Right lobe of liver (tissue), 6 donors: Measurements from ENCODE around the gene IQSEC1. TPM values are rescaled to one million over a fixed set of nuclear protein-coding genes. Genes with fewer than 3 reads are reported as not detected.

Source experiments
- ATAC-seq, 4 donors: fragments of 200-7000 bp; cut with Tn5 transposase; one replicate each; pipeline ENCODE4 v1.9.1; 2020; ENCODE audit warnings: mild to moderate bottlenecking in 4 of 4, moderate library complexity in 4 of 4
- DNase-seq, 3 donors: peaks; one replicate each; pipeline ENCODE4 v3.0.0-alpha.2; 2020
- H3K27ac ChIP-seq, 3 donors: fragments of 200-600 bp; one replicate each; pipeline ENCODE4 v1.8.0; 2022
- H3K27me3 ChIP-seq, 2 donors: fragments of 200-600 bp; one replicate each; pipeline ENCODE4 v1.8.0; 2022
- H3K36me3 ChIP-seq, 4 donors: fragments of 200-600 bp; sonication (generic) in 1 of 4; one replicate each; pipeline versions ENCODE4 v1.5.1 to v1.8.0; 2017 to 2022; ENCODE audit warnings: control low read depth in 1 of 4
- H3K4me1 ChIP-seq, 4 donors: fragments of 200-600 bp; sonication (generic) in 1 of 4; one replicate each; pipeline versions ENCODE4 v1.5.1 to v1.8.0; 2017 to 2022; ENCODE audit warnings: control low read depth in 1 of 4
- H3K4me3 ChIP-seq, 3 donors: fragments of 200-600 bp; one replicate each; pipeline ENCODE4 v1.8.0; 2022
- H3K9me3 ChIP-seq, 4 donors: fragments of 200-600 bp; sonication (generic) in 1 of 4; one replicate each; pipeline versions ENCODE4 v1.5.1 to v1.8.0; 2017 to 2022; ENCODE audit warnings: control low read depth in 1 of 4
- CTCF ChIP-seq, 4 donors: fragments of 200-600 bp in 3 of 4; fragments of 450-650 bp in 1 of 4; IDR thresholded peaks; one replicate each; pipeline versions ENCODE4 v1.5.1 to v1.8.0; 2016 to 2022; ENCODE audit warnings: antibody characterized with exemption in 4 of 4, mild to moderate bottlenecking in 2 of 4
- POLR2A ChIP-seq: fragments of 450-650 bp; IDR thresholded peaks from one replicate; pipeline ENCODE4 v1.6.1; 2017; ENCODE audit warnings: antibody characterized with exemption, mild to moderate bottlenecking
- WGBS: methylation state at CpG from one replicate; pipeline ENCODE4 v1.1.6; 2018; ENCODE audit warnings: low coverage, low lambda C conversion rate; ENCODE audit not compliant: insufficient coverage; ENCODE audit errors: missing lambda C conversion rate; 5-methylcytosine and 5-hydroxymethylcytosine counted together
- intact Hi-C, 2 donors: fragments of 100-400 bp; cut with DNase I; formaldehyde crosslinking; loops; one replicate each; pipeline versions ENCODE4 v1.11.2 to v1.14.1; 2022
- total RNA-seq, 6 experiments: library from RNA; depleted of rRNA in 2 of 6; stranded (reverse); fragments of >200 nt in 2 of 6; fragmentation: NEBNext Ultra II Directional in 3 of 6; extraction: Animal tissue kit (Norgen Biotek cat#: 25700) in 3 of 6; gene quantifications; one replicate each; pipeline versions ENCODE4 v1.1.0 to v1.2.4, GENCODE V29; 2016 to 2023
- donor health status: DM: no; HTN: yes; CAD: no.
- donor health status: DM: no; HTN: no; CAD: no.
- donor health status: DM: no; HTN: no; CAD: no.
- donor health status: DM: no; HTN: yes; CAD: no.
- donor health status: DM: no; HTN: yes; CAD: no.

The IQSEC1 gene
- total RNA-seq, 6 experiments from 2014 or later: 32.1 to 61.3 (median 48.9) TPM

- Histone ChIP-seq H3K9me3 (no peaks in the 10 kb centered on the region), H3K27me3 (no peaks in the 10 kb centered on the region), H3K36me3 (no peaks in the 10 kb centered on the region), H3K27ac (no peak overlapping the region), H3K4me1 (peaks cover 0 to 10% (median 0%) of the 10 kb centered on the region in 4 donors), H3K4me3 (no peak overlapping the region)
- TF ChIP-seq CTCF (IDR thresholded peaks at IDR 0.05) (no peak), POLR2A (no peak)
- intact Hi-C loops: loop anchor here (5.0 to 10.0 kb wide), 3 partner anchors 72 to 119 kb away; no protein-coding TSS in a partner anchor
- ATAC-seq (no peak), DNase-seq (no peak)
- no CpG with 5 or more reads among the region's 11 CpGs for WGBS
Observed at GRCh38 chr3:12986521-12986920, 86.7 kb downstream of the IQSEC1 start.

GRCh38 chr3:12986031-12986430 is 87.2 kb downstream of the IQSEC1 start:
- no peak for TF ChIP-seq POLR2A
- TF ChIP-seq CTCF (IDR thresholded peaks at IDR 0.05): no peak
- WGBS: no CpG with 5 or more reads among the region's 8 CpGs

GRCh38 chr3:12985148-12985547 is 88.1 kb downstream of the IQSEC1 start:
- WGBS: no CpG with 5 or more reads among the region's 6 CpGs
- DNase-seq (no peak), ATAC-seq (no peak)
- no peaks in the 10 kb centered on the region for H3K9me3 ChIP-seq
- no peak for TF ChIP-seq POLR2A
- no peak for TF ChIP-seq CTCF (IDR thresholded peaks at IDR 0.05)
- H3K4me3 ChIP-seq: no peak overlapping the region
- no peaks in the 10 kb centered on the region for H3K27me3 ChIP-seq
- no peak overlapping the region for H3K27ac ChIP-seq
- intact Hi-C loops: loop anchor here (5.0 to 10.0 kb wide), 3 partner anchors 70 to 118 kb away; no protein-coding TSS in a partner anchor
- H3K4me1 ChIP-seq: peaks cover 0 to 10% (median 0%) of the 10 kb centered on the region in 4 donors
- no peaks in the 10 kb centered on the region for H3K36me3 ChIP-seq

More at GRCh38 chr3:12986031-12986430, 87.2 kb downstream of the IQSEC1 start:
- intact Hi-C loops: loop anchor here (5.0 to 10.0 kb wide), 3 partner anchors 71 to 119 kb away; no protein-coding TSS in a partner anchor
- Histone ChIP-seq H3K27me3 (no peaks in the 10 kb centered on the region), H3K4me3 (no peak overlapping the region), H3K27ac (no peak overlapping the region), H3K4me1 (peaks cover 0 to 10% (median 0%) of the 10 kb centered on the region in 4 donors), H3K36me3 (no peaks in the 10 kb centered on the region), H3K9me3 (no peaks in the 10 kb centered on the region)
- DNase-seq (no peak), ATAC-seq (no peak)

- Histone ChIP-seq H3K27ac (no peak overlapping the region), H3K36me3 (no peaks in the 10 kb centered on the region), H3K9me3 (no peaks in the 10 kb centered on the region), H3K4me3 (no peak overlapping the region), H3K4me1 (peaks cover 0 to 10% (median 0%) of the 10 kb centered on the region in 4 donors), H3K27me3 (no peaks in the 10 kb centered on the region)
- TF ChIP-seq POLR2A (no peak), CTCF (IDR thresholded peaks at IDR 0.05) (peak; percentile 80 to 89 (median 84))
- DNase-seq: peak in 1 of 3 donors; percentile 83
- peak; percentile 94 to 97 (median 95) for ATAC-seq
- intact Hi-C loops: loop anchor here (10.0 kb wide), 2 partner anchors 69 to 79 kb away; no protein-coding TSS in a partner anchor
- 11% methylated on average over 1 of the region's 7 CpGs for WGBS
Observed at GRCh38 chr3:12984023-12984823, 89.0 kb downstream of the IQSEC1 start.
